Immature natural killer cell (primary cell): ENCODE results near the gene TOR1AIP1. TPM values are rescaled to one million over a fixed set of nuclear protein-coding genes. Genes with fewer than 3 reads are reported as not detected.
A peak's percentile ranks its signal among the peaks of the same experiment; 100 is the strongest.
"Not testable (repeated sequence)": the region's sequence is repeated elsewhere in the genome, so short reads cannot be mapped to it uniquely, and the experiment has no call there.

Experiments
- DNase-seq, 3 donors: peaks; one replicate each; pipeline ENCODE4 v3.0.0; 2022; ENCODE audit warnings: mixed read lengths in 1 of 3
- H3K27ac Mint-ChIP-seq, 6 donors: one replicate each; pipeline ENCODE4 v1.8.0; 2020; ENCODE audit warnings: mixed read lengths in 6 of 6, mild to moderate bottlenecking in 5 of 6, inconsistent platforms in 4 of 6, moderate library complexity in 3 of 6
- H3K27me3 Mint-ChIP-seq, 3 donors: one replicate each; pipeline ENCODE4 v1.8.0; 2020 to 2021; ENCODE audit warnings: low read depth in 3 of 3, mild to moderate bottlenecking in 3 of 3, mixed read lengths in 3 of 3, moderate library complexity in 3 of 3, inconsistent platforms in 1 of 3
- H3K36me3 Mint-ChIP-seq, 3 donors: one replicate each; pipeline ENCODE4 v1.8.0; 2020; ENCODE audit warnings: mixed read lengths in 3 of 3, inconsistent platforms in 2 of 3, mild to moderate bottlenecking in 2 of 3
- H3K4me1 Mint-ChIP-seq, 2 donors: one replicate each; pipeline ENCODE4 v1.8.0; 2020; ENCODE audit warnings: inconsistent platforms in 2 of 2, mild to moderate bottlenecking in 2 of 2, mixed read lengths in 2 of 2, moderate library complexity in 1 of 2
- H3K4me3 Mint-ChIP-seq, 5 donors: one replicate each; pipeline ENCODE4 v1.8.0; 2020; ENCODE audit warnings: mild to moderate bottlenecking in 5 of 5, mixed read lengths in 5 of 5, inconsistent platforms in 3 of 5, moderate library complexity in 3 of 5
- H3K9me3 Mint-ChIP-seq, 6 donors: one replicate each; pipeline ENCODE4 v1.8.0; 2020; ENCODE audit warnings: mild to moderate bottlenecking in 6 of 6, mixed read lengths in 6 of 6, inconsistent platforms in 4 of 6, moderate library complexity in 3 of 6
- polyA plus RNA-seq, 3 donors: library from polyadenylated mRNA; unstranded; fragments of 300-500 nt; fragmentation: Illumina TruSeq; gene quantifications; one replicate each; pipeline ENCODE4 v1.2.3, GENCODE V29; 2021

The TOR1AIP1 gene, protein sequence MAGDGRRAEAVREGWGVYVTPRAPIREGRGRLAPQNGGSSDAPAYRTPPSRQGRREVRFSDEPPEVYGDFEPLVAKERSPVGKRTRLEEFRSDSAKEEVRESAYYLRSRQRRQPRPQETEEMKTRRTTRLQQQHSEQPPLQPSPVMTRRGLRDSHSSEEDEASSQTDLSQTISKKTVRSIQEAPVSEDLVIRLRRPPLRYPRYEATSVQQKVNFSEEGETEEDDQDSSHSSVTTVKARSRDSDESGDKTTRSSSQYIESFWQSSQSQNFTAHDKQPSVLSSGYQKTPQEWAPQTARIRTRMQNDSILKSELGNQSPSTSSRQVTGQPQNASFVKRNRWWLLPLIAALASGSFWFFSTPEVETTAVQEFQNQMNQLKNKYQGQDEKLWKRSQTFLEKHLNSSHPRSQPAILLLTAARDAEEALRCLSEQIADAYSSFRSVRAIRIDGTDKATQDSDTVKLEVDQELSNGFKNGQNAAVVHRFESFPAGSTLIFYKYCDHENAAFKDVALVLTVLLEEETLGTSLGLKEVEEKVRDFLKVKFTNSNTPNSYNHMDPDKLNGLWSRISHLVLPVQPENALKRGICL
- 10 to 100 TPM; 68.9 to 96.2 (median 76.3) TPM for polyA plus RNA-seq

DNA sequence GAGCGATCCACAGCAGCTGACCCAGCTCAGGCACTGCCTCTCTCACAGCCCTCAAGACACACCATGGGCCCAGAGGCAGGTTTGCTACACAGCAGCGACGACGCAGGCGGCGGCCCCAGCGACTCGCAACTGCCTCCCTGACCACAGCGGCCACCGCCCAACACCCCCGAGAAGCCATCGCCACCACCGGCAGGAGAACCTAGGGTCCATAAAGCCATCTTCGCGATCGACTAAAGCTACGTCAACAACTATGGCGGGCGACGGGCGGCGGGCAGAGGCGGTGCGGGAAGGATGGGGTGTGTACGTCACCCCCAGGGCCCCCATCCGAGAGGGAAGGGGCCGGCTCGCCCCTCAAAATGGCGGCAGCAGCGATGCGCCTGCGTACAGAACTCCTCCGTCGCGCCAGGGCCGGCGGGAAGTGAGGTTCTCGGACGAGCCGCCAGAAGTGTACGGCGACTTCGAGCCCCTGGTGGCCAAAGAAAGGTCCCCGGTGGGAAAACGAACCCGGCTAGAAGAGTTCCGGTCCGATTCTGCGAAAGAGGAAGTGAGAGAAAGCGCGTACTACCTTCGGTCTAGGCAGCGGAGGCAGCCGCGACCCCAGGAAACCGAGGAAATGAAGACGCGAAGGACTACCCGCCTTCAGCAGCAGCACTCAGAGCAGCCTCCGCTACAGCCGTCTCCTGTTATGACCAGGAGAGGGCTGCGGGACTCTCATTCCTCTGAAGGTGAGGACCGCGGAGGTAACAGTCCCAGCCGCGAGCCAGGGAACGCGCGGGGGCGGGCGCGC is at the start of gene TOR1AIP1:
TSS of gene TOR1AIP1 (plus strand) at position 33 of the 787 bp plus-strand sequence. CDS start at position 251, 218 bp downstream.
- peak; percentile 98 to 99 (median 99) for DNase-seq
- Mint-ChIP-seq H3K4me3 (peak within 1 kb of the TSS; percentile 90 to 97 (median 94)), H3K36me3 (peaks cover 0 to 8% (median 0%) of the 10 kb centered on the region in 3 donors), H3K9me3 (no peaks in the 10 kb centered on the region), H3K27ac (peak within 1 kb of the TSS; percentile 98 to 100 (median 99)), H3K4me1 (peaks cover 55 to 76% of the 10 kb centered on the region in 2 donors), H3K27me3 (peaks cover 11 to 13% (median 12%) of the 10 kb centered on the region in 3 donors)

DNA sequence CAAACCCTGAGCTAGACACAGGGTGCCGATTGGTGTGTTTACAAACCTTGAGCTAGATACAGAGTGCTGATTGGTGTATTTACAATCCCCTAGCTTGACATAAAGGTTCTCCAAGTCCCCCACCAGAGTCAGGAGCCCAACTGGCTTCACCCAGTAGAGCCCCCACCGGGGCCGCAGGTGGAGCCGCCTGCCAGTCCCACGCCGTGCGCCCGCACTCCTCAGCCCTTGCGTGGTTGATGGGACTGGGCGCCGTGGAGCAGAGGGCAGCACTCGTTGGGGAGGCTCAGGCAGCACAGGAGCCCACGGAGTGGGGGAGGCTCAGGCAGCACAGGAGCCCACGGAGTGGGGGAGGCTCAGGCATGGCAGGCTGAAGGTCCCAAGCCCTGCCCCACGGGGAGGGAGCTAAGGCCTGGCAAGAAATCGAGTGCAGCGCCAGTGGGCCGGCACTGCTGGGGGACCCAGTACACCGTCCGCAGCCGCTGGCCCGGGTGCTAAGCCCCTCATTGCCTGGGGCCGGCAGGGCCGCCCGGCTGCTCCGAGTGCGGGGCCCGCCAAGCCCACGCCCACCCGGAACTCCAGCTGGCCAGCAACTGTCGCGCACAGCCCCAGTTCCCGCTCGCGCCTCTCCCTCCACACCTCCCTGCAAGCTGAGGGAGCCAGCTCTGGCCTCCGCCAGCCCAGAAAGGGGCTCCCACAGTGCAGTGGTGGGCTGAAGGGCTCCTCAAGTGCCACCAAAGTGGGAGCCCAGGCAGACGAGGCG is 45.2 kb upstream of the TOR1AIP1 start:
- not testable (repeated sequence) for H3K27me3 Mint-ChIP-seq, H3K9me3 Mint-ChIP-seq, H3K4me1 Mint-ChIP-seq, DNase-seq, H3K27ac Mint-ChIP-seq, H3K4me3 Mint-ChIP-seq
- peaks cover 9 to 15% (median 11%) of the 10 kb centered on the region in 3 donors for H3K36me3 Mint-ChIP-seq

DNA sequence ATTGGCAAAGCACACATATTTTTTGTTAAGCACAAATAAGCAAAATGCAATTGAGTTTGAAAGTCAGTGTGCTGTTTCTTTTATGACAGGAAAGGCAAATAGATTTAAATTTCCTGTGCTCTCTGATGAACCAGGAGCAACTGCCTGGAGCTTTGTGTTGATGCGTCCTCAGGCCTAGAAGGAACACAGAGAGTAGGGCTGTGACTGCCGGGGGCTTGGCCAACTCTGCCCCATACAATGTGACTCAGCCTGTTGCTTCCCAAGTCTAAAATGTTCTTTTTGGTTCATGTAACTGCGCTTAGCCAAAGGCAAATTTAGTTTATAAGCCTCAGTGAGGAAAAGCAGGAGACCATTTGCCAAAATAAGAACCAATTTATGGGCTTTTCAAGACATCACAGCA is 42.0 kb upstream of the TOR1AIP1 start:
- no peak overlapping the region for H3K27ac Mint-ChIP-seq
- peaks cover 11 to 22% (median 11%) of the 10 kb centered on the region in 3 donors for H3K36me3 Mint-ChIP-seq
- H3K9me3 Mint-ChIP-seq: no peaks in the 10 kb centered on the region
- no peak for DNase-seq
- no peak overlapping the region for H3K4me3 Mint-ChIP-seq
- no peaks in the 10 kb centered on the region for H3K27me3 Mint-ChIP-seq
- H3K4me1 Mint-ChIP-seq: no peaks in the 10 kb centered on the region

DNA sequence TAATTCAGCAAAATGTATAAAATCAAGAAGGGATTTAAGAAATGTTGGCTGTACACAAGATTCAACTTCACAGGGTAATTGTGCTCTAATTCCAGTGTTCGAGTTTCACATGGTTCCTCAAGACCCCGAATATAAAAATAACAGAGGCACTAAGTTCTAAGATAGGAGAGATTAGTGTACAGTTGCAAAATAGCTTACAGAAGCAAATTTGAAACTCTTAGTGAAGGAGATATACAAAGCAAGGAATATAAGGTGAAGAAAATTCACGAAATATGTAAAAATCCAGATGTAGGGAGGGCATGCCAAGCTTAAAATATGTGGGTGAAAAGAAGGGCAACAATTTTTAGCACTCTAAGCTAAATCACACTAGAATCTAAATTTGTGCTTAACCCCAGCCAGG is 33.9 kb upstream of the TOR1AIP1 start:
- no peak overlapping the region for H3K4me3 Mint-ChIP-seq
- no peak overlapping the region for H3K27ac Mint-ChIP-seq
- peaks cover 19 to 50% (median 22%) of the 10 kb centered on the region in 3 donors for H3K36me3 Mint-ChIP-seq
- no peak for DNase-seq
- H3K9me3 Mint-ChIP-seq: no peaks in the 10 kb centered on the region
- H3K27me3 Mint-ChIP-seq: no peaks in the 10 kb centered on the region
- no peaks in the 10 kb centered on the region for H3K4me1 Mint-ChIP-seq

DNA sequence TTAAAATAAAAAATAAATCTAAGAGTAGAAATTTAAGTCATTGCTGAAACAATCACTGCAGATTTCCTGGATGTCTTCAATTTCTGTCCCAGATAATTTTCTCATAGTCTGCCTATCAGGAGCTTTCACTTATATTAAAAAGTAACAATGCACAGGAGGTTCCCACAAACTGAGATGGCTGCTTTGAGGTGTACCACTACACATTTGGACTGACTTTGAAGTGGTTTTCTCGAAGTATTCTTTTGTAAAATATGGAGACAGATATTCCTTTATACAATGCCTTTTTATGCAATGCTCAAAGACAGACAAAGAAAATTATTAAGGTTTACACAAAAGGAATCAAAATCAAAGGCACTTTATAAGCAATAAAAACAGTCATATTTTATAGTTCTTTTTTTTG is 29.0 kb upstream of the TOR1AIP1 start:
- Mint-ChIP-seq H3K27ac (peak overlapping the region in 1 of 6 donors; percentile 15), H3K4me1 (no peaks in the 10 kb centered on the region), H3K9me3 (no peaks in the 10 kb centered on the region), H3K27me3 (no peaks in the 10 kb centered on the region), H3K36me3 (peaks cover 21 to 58% (median 36%) of the 10 kb centered on the region in 3 donors), H3K4me3 (no peak overlapping the region)
- DNase-seq: no peak

DNA sequence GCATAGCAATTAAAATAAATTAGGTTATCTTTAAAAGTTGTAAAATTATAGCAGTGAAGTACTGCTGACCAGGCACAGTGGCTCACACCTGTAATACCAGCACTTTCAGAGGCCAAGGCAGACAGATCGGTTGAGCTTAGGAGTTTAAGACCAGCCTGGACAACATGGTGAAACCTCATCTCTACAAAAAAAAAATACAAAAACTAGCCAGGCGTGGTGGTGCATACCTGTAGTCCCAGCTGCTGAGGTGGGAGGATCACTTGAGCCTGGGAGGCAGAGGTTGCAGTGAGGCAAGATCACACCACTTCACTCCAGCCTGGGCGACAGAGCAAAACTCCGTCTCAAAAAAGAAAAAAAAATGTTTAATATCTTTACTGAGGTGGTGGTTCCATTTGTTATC is 26.3 kb upstream of the TOR1AIP1 start:
- not testable (repeated sequence) for DNase-seq
- H3K36me3 Mint-ChIP-seq: peaks cover 19 to 46% (median 30%) of the 10 kb centered on the region in 3 donors

DNA sequence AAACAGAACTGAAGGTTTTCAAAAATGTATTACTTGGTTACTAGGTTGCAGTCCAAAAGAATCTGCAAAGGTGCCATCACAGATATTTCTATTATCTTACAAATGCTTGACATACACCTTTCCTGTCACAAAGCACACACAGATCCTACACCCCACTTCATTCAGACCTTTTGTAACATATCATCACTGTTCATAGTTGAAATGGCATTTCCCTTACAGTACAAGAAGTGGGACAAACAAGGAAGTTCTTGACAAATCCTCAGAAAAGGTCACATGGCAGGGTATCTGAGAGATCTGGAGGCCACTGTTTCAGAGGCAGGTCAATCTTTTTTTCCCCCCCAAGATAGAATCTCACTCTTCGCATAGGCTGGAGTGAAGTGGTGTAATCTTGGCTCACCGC is 25.8 kb upstream of the TOR1AIP1 start:
- H3K27me3 Mint-ChIP-seq: no peaks in the 10 kb centered on the region
- H3K4me3 Mint-ChIP-seq: no peak overlapping the region
- H3K36me3 Mint-ChIP-seq: peaks cover 15 to 45% (median 30%) of the 10 kb centered on the region in 3 donors
- H3K27ac Mint-ChIP-seq: peak overlapping the region in 1 of 6 donors; percentile 34
- no peaks in the 10 kb centered on the region for H3K9me3 Mint-ChIP-seq
- DNase-seq: no peak
- no peaks in the 10 kb centered on the region for H3K4me1 Mint-ChIP-seq

More for the DNA sequence above, 26.3 kb upstream of the TOR1AIP1 start:
- not testable (repeated sequence) for H3K4me3 Mint-ChIP-seq, H3K27ac Mint-ChIP-seq, H3K9me3 Mint-ChIP-seq, H3K4me1 Mint-ChIP-seq, H3K27me3 Mint-ChIP-seq

DNA sequence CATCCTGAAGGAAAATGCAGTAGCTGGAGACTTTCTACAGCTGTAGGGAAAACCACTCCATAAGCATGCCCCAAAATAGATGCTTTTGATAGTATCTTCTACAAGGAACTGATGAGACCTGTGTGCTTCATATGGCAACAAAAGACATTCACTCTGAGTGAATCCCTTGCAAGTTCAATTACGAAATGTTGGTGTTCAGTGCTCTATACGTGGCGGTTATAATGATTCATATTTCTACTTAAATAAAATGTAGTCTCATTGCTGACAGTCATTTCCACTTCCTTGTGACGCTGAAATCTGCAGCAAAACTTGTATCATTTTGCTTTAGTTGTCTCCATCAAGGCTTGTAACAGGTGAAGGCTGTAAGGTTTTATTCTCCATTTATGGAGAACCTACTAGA is 25.1 kb upstream of the TOR1AIP1 start:
- H3K27ac Mint-ChIP-seq: no peak overlapping the region

DNA sequence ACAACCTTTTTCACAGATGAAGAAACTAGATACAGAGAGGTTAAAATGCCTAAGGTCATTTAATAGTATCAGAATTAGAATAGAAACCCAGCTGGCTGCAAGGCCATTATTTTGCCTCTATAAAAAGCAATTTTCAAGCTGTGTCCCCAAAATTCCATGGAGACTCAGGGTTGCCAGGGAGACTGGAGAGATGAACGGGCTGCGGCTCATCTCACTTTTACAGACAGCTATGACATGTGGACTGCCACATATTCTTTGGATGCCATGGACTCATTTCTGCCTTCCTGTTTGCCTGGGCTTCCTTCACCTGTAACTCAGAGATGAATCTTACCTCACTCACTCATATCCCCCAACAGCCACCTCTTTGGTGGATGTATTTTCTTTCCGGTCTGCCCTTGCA is 21.4 kb upstream of the TOR1AIP1 start:
- no peak for DNase-seq
- H3K9me3 Mint-ChIP-seq: no peaks in the 10 kb centered on the region
- H3K27ac Mint-ChIP-seq: no peak overlapping the region
- no peak overlapping the region for H3K4me3 Mint-ChIP-seq
- H3K27me3 Mint-ChIP-seq: no peaks in the 10 kb centered on the region
- H3K4me1 Mint-ChIP-seq: no peaks in the 10 kb centered on the region
- H3K36me3 Mint-ChIP-seq: peaks cover 4 to 29% (median 20%) of the 10 kb centered on the region in 3 donors

More for the DNA sequence above, 25.1 kb upstream of the TOR1AIP1 start:
- Mint-ChIP-seq H3K36me3 (peaks cover 12 to 43% (median 30%) of the 10 kb centered on the region in 3 donors), H3K27me3 (no peaks in the 10 kb centered on the region), H3K9me3 (no peaks in the 10 kb centered on the region), H3K4me3 (no peak overlapping the region), H3K4me1 (no peaks in the 10 kb centered on the region)
- DNase-seq: no peak

DNA sequence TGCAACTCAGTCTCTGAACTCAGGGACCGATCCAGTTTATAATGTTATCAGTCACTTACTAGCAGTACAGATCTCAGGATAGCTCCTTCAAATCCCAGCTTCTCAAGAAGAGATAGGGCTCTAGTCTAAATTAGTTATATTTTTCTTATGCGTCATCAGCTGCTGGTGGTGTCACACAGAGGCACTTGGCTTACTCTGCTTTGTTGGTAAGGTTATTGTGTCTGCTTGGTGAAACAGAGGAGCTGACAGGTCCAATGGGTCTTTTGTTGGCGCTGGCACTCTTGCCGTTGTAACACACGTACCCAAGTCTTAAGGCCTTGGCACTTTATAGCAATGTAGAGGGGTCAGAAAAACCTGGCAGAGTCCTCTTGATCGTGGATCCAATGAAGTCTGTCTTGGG is 16.7 kb upstream of the TOR1AIP1 start:
- peaks cover 0 to 8% (median 8%) of the 10 kb centered on the region in 3 donors for H3K36me3 Mint-ChIP-seq

DNA sequence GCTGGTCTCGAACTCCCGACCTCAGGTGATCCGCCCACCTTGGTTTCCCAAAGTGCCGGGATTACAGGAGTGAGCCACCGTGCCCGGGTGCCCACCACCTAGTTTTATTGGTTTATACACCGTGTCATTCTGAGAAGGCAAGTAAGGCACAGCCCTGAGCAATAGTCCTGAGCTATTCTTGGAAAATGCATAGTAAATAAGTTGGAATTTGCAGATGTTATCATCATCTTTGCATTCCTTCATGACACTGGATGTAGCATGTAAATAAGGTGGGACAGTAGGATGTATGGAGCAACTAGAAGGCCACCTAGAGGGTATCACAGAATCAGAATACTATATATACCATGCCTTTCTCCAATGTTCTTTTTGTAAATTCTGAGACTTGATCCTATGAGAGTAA is 15.5 kb upstream of the TOR1AIP1 start:
- H3K4me3 Mint-ChIP-seq: no peak overlapping the region
- H3K4me1 Mint-ChIP-seq: peaks cover 0 to 17% of the 10 kb centered on the region in 2 donors
- H3K27ac Mint-ChIP-seq: peak overlapping the region in 1 of 6 donors; percentile 14
- H3K27me3 Mint-ChIP-seq: no peaks in the 10 kb centered on the region
- H3K9me3 Mint-ChIP-seq: no peaks in the 10 kb centered on the region
- peaks cover 0 to 8% (median 4%) of the 10 kb centered on the region in 3 donors for H3K36me3 Mint-ChIP-seq
- no peak for DNase-seq

More for the DNA sequence above, 16.7 kb upstream of the TOR1AIP1 start:
- no peaks in the 10 kb centered on the region for H3K27me3 Mint-ChIP-seq
- no peak for DNase-seq
- H3K27ac Mint-ChIP-seq: no peak overlapping the region
- no peak overlapping the region for H3K4me3 Mint-ChIP-seq
- H3K4me1 Mint-ChIP-seq: peaks cover 0 to 11% of the 10 kb centered on the region in 2 donors
- no peaks in the 10 kb centered on the region for H3K9me3 Mint-ChIP-seq

DNA sequence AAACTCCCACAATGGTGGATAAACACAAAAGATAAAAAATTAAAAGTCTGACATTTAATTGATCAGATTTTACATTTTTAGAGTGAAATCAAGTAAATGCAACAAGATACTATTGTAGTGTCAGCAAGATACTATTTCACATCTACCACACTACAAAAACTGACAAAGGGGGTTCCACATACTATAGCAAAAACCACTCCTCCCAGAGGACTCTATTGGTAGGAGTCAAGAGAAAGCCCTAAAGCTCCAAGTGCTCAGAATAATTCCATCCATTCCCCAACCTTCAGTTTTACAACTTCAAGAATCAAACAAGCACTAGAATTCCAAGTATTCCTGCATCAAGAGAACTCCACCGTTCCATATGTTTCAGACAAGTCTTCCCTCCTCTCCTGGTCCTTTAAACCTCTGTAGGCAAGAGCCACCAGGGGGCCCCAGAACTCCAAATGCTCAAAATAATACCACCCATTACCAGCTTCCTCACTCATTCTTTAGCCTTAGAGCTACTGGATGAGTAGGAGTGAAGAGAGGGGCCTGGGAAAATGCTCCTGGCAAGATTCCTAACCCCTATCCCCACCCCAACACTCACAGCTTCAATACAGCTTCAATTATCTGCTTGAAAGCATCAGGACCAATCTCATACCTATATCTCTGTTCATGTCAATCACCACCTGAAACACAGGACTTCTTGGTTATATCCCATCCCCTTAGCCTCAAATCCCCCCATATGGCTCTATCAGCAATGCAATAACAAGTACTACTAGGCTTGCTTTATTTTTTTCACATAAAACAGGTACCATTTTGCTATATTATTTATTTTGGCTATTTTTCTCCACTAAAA is 14.4 kb upstream of the TOR1AIP1 start:
- H3K36me3 Mint-ChIP-seq: peaks cover 0 to 8% (median 4%) of the 10 kb centered on the region in 3 donors
- peak; percentile 43 to 54 (median 49) for DNase-seq
- peaks cover 3 to 27% of the 10 kb centered on the region in 2 donors for H3K4me1 Mint-ChIP-seq
- H3K27me3 Mint-ChIP-seq: no peaks in the 10 kb centered on the region
- H3K9me3 Mint-ChIP-seq: no peaks in the 10 kb centered on the region
- peak overlapping the region in 2 of 6 donors; percentile 14 to 60 for H3K27ac Mint-ChIP-seq
- H3K4me3 Mint-ChIP-seq: no peak overlapping the region
